Ovary (tissue), 3 donors: ENCODE data around the gene HOXC9.

Experiments used
- EP300 ChIP-seq: sonication (generic); formaldehyde crosslinking; IDR thresholded peaks from one replicate; pipeline ENCODE4 v1.6.1; 2017; ENCODE audit warnings: antibody characterized with exemption
- POLR2A ChIP-seq: fragments of 450-650 bp; IDR thresholded peaks from one replicate; pipeline ENCODE4 v1.6.1; 2017; ENCODE audit warnings: antibody characterized with exemption, mild to moderate bottlenecking, moderate library complexity
- TF ChIP-seq, protein P1 (sequence below), 3 donors: fragments of 450-650 bp in 2 of 3; fragments of 200-600 bp in 1 of 3; IDR thresholded peaks; one replicate each; pipeline versions ENCODE4 v1.5.1 to v1.8.0; 2016 to 2022; ENCODE audit warnings: antibody characterized with exemption in 3 of 3, mild to moderate bottlenecking in 1 of 3
- donor health status: DM: no; HTN: no; CAD: no.

GRCh38 chr12:53980104-53980801, 19.7 kb upstream of the HOXC9 start:
- TF ChIP-seq, protein P1, sequence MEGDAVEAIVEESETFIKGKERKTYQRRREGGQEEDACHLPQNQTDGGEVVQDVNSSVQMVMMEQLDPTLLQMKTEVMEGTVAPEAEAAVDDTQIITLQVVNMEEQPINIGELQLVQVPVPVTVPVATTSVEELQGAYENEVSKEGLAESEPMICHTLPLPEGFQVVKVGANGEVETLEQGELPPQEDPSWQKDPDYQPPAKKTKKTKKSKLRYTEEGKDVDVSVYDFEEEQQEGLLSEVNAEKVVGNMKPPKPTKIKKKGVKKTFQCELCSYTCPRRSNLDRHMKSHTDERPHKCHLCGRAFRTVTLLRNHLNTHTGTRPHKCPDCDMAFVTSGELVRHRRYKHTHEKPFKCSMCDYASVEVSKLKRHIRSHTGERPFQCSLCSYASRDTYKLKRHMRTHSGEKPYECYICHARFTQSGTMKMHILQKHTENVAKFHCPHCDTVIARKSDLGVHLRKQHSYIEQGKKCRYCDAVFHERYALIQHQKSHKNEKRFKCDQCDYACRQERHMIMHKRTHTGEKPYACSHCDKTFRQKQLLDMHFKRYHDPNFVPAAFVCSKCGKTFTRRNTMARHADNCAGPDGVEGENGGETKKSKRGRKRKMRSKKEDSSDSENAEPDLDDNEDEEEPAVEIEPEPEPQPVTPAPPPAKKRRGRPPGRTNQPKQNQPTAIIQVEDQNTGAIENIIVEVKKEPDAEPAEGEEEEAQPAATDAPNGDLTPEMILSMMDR (IDR thresholded peaks at IDR 0.05), result no peak
- TF ChIP-seq POLR2A (no peak), EP300 (no peak)
